Measurements from ENCODE around the gene EDNRB.

Gene EDNRB

DNA sequence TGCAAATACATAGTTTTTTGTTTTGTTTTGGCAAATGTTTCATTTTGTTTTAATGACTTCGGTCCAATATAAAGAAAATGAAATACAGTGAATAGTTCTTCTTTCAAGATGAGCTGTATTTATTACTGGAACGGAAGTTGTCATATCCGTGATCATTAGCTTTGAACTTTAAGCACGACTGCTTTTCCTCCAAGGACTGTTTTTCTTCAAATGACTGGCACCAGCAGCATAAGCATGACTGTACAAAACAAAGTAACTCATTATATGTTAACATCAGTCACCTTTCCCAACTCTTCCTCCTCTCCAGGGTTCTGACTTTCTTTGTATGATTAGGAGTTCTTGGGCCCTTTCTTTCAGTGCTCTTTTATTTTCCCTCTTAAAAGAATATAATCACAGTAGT lies 20.5 kb downstream of the EDNRB start:
- in situ Hi-C loops (cut with MboI; ENCODE audit: low sequenced_read_pairs) = no loop called here

DNA sequence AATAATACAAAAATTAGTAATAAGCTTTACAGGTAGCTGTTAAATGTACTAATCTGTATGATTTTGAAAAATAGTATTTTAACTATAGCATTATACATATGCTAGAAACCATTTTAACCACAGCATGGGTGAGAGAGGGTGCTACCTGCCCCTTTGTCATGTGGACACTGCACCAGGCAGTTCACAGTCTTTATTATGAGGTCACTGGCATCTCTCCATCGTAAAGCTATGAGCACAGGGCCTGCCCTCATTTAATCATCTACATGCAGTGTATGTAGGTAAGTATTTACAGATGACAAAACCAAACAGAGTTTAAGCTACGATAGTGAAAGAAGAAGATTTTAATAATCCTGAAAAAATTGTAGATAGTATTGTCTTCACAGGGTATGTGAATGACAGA lies 21.7 kb downstream of the EDNRB start:
- in situ Hi-C loops (cut with MboI; ENCODE audit: low sequenced_read_pairs) = no loop called here

- in situ Hi-C loops (cut with MboI; ENCODE audit: low sequenced_read_pairs) = no loop called here
These were observed 22.1 kb downstream of the EDNRB start for GRCh38 chr13:77896536-77896935.

- in situ Hi-C loops (cut with MboI; ENCODE audit: low sequenced_read_pairs) = no loop called here
These were observed 23.9 kb downstream of the EDNRB start for GRCh38 chr13:77894743-77895142.

GRCh38 chr13:77893066-77893465 lies 25.6 kb downstream of the EDNRB start:
- in situ Hi-C loops (cut with MboI; ENCODE audit: low sequenced_read_pairs) = no loop called here

DNA sequence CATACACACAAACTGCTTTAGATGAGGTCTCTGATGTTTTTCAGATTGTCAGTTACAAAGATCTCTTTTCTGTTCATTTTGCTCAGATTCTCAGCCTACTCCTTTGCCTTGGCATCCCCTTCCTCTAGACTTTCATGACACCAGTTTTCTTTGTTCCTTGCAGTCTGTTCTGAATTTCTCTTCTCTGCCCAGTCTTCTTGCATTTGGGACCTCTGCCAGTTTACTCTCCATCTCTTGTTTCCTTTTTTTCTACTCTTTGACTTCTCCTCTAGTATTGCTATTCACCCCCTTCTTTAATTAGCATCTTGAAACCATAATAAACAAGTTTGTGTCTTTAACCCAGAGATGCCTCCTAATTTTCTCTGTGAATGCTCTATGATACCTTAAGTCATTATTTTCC lies 26.1 kb downstream of the EDNRB start:
- in situ Hi-C loops (cut with MboI; ENCODE audit: low sequenced_read_pairs) = no loop called here

DNA sequence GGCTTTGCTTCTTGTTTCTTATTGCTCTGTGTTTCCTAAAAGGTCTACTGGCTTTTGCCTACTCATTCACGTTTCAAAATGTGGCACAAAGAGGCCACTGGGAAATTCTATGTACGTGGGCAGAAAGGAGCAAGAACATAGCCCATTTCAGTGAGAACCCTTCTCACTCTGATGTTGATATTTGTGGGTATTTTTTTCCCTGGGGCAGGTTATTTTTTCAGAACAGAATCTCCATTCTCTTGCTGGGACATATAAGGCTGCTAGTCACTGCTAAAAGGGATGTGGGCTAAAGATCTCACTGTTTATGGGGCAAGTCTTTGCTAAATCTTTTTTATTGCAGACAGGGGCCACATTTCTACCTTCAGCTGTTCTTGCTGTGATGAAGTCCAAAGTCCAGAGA lies 27.1 kb downstream of the EDNRB start:
- in situ Hi-C loops (cut with MboI; ENCODE audit: low sequenced_read_pairs) = no loop called here

DNA sequence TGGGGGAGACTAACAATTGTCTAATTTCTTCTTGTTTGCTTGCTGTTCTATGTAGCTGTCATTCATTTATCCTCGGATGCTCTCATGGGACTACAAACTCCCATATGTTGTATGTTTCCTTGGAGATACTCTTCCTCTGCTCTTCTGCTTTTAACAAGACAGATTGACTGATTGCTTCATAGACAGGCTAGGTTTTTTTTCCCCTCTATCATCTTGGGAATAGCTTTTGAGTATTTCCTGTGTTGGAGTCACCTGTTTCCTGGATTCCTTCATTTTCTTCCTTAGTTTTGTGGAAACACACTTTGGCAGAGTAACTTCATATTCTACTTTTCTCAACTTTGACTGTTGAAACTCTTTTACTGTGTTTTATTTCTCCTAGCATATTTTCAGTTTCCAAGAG lies 27.6 kb downstream of the EDNRB start:
- in situ Hi-C loops (cut with MboI; ENCODE audit: low sequenced_read_pairs) = no loop called here

- in situ Hi-C loops (cut with MboI; ENCODE audit: low sequenced_read_pairs) = no loop called here
These were observed 35.3 kb downstream of the EDNRB start for GRCh38 chr13:77883328-77883727.

- in situ Hi-C loops (cut with MboI; ENCODE audit: low sequenced_read_pairs) = no loop called here
These were observed 40.4 kb downstream of the EDNRB start for GRCh38 chr13:77878190-77878589.

DNA sequence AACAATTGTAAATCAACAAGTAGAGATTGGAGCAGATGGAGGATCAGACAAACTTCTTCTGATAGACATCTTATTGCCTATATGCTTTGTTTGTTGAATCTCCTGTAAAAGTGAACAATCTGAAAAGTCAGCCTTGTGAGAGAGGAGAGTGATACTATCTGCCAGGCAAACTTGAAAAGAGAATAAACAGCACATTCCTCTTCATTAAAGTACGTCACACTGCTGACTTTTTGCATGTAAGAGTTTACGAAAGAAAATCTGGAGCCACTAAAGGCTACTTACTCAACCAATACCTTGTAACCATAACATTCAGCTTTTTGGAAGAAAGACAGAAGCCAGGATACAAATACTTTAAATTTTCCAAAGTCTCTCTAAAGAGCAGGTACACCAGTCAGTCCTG lies 42.5 kb downstream of the EDNRB start:
- in situ Hi-C loops (cut with MboI; ENCODE audit: low sequenced_read_pairs) = no loop called here

DNA sequence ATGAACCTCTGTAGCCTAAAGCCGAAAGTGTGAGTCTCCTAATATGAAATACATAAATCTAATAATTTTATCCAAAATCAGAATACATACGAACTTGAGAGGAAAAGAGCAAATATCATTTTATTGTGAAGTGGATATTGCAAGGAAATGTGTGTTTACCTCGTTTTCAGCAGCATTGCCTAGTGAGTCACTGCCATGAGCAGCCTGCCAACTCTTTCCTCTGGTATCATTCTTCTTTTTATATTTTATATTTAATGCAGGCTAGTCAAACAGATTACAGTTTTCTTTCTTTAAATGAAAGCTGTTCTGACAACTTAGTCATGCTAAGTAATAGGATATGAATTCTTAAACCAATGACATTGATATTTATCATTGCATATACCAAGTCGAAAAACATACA lies 44.2 kb downstream of the EDNRB start:
- in situ Hi-C loops (cut with MboI; ENCODE audit: low sequenced_read_pairs) = no loop called here

DNA sequence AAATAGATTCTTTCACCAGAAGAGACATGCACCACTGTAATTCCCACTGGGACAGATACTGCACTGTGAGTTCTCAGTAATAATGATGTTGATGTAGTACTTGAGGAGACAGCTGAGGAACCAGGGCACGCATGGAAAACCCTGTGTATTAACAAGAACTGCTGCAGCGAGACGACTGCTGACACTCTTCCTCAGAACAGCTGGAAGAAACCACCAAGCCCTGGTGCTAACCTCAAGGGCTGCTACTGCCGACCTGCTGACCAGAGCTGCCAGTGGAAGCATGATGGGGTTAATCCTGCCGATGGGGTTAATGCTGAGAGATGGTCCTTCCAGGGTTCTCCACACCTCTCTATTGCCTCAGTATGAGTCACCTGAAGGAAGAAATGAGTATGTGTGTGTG lies 45.6 kb downstream of the EDNRB start:
- in situ Hi-C loops (cut with MboI; ENCODE audit: low sequenced_read_pairs) = no loop called here

DNA sequence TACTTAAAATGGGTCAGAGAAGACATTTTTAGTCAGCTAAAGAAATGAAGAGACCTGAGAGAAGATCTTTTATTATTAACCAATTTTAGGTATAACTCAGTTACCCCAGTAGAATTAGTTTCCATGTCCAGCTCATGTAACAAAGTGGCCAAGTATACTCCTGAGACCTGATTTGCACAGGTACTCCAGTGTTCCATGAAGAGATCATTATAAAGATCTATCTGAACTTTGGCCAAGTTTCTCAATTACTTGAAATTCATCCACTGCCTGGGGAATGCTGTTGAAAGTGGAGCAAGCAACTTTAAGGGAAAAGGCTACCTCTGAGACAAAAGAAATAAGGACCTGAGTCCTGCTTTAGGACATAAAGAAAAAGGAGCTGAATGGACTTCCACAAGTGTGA lies 47.0 kb downstream of the EDNRB start:
- in situ Hi-C loops (cut with MboI; ENCODE audit: low sequenced_read_pairs) = no loop called here

- in situ Hi-C loops (cut with MboI; ENCODE audit: low sequenced_read_pairs) = no loop called here
These were observed 49.9 kb downstream of the EDNRB start for GRCh38 chr13:77868717-77869116.

- in situ Hi-C loops (cut with MboI; ENCODE audit: low sequenced_read_pairs) = no loop called here
These were observed 51.7 kb downstream of the EDNRB start for GRCh38 chr13:77866971-77867370.

GRCh38 chr13:77865622-77866021 lies 53.0 kb downstream of the EDNRB start:
- in situ Hi-C loops (cut with MboI; ENCODE audit: low sequenced_read_pairs) = no loop called here

GRCh38 chr13:77863144-77863543 lies 55.5 kb downstream of the EDNRB start:
- in situ Hi-C loops (cut with MboI; ENCODE audit: low sequenced_read_pairs) = no loop called here

GRCh38 chr13:77861741-77862140 lies 56.9 kb downstream of the EDNRB start:
- in situ Hi-C loops (cut with MboI; ENCODE audit: low sequenced_read_pairs) = no loop called here

GRCh38 chr13:77860507-77860981 lies 58.1 kb downstream of the EDNRB start:
- in situ Hi-C loops (cut with MboI; ENCODE audit: low sequenced_read_pairs) = no loop called here

DNA sequence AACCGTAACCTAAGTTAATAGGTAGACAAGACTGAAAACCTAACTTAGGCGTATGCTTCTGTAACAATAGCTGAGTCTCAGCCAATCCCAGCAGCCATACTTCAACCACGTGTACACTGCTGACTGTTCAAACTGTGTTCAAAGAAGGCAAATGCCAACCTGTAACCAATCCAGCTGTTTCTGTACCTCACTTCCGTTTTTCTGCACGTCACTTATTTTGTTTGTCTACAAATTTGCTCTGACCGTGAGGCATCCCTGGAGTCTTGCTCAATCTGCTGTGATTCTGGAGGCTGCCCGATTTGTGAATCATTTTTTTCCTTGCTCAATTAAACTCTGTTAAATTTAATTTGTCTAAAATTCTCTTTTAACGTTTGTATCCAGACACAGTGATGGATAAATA lies 59.2 kb downstream of the EDNRB start:
- in situ Hi-C loops (cut with MboI; ENCODE audit: low sequenced_read_pairs) = no loop called here

DNA sequence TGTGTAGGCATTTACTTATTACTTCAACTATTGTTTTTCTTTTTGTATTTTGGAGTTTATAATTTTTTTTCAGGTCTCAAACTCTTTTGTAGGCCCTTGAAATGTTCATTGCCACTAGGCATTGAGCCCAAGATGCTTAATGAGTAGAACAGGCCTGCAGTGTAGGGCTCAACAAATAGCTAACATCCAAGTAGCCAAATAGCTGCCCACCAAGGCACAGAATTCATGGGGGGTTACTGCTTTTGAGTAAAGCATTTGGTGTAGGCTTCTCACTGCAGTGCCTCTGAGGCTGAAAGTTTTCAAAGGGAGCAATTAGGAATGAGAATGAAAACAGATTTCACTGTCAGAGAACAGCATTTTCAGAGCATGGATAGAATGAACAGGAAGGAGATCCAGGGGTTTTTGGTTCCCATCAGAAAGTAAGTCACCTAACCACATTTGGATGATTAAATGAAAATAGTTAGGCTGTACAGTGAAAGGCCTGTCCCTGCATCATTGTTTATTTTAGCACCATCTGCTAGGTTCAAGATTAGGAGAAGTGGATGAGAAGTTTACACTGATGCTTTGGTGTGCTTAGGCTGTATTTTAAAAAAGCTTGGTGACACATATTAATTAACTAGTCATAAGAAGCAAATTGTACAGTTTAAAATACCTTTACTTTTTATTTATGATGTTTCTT lies 61.0 kb downstream of the EDNRB start:
- in situ Hi-C loops (cut with MboI; ENCODE audit: low sequenced_read_pairs) = no loop called here

- in situ Hi-C loops (cut with MboI; ENCODE audit: low sequenced_read_pairs) = no loop called here
These were observed 64.9 kb downstream of the EDNRB start for GRCh38 chr13:77853703-77854102.

All from hTERT RPE-1 (cell line).